Measurements from ENCODE around the gene REX1BD. TPM values are rescaled to one million over a fixed set of nuclear protein-coding genes. Genes with fewer than 3 reads are reported as not detected.

REX1BD gene
- total and polyA plus RNA-seq, 2 of the 13 experiments (the other 11 are each of a cell fraction or from before 2014, with no cell fraction given), result 7.5 to 25.4 TPM

DNA sequence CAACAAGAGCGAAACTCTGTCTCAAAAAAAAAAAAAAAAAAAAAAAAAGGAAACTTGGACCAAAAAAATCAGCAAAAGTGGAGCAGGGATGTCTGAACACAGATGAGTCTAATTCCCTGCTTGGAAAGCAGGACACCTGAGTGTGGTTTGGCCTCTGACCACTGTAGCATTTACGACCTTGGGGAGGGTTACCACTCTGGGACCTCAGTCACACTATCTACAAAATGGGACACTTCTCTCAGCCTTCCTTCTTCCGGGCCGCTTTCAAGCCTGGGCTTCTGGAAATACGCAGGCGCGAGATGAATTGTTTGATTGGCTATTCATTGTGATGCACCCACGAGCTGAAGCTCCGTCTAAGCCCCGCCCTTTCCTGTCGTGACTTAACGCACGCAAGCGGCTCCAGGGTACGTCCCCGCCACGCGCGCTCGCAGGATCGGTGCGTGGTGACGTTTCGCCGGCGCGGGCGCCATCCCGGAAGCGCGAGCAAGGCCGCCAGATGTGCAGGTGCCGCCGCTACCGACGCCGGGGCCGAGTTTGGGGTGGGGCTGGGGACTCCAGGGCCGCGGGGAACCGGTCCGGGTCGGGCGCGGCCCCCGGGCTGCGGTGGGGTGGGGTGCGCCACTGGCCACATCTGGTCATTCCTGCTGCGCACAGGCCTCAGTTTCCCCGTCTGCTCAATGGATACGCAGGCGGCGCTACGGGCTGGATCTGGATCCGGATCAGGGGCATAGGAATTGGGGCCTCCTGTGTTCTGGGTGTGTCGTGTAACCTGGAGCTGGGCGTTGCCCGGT, 31.0 kb upstream of the REX1BD start, which contains the start of gene KXD1 (continued):
- TF ChIP-seq ESRRA (CRISPR knock-in tag; IDR thresholded peaks at IDR 0.05; ENCODE audit: low read depth), result 0 out of 2 replicates have a peak, but pooled peaks have one; percentile 56
- no peak for TF ChIP-seq SP1 (IDR thresholded peaks at IDR 0.05)
- TF ChIP-seq SP1 (CRISPR knock-in tag; IDR thresholded peaks at IDR 0.05), result peak; percentile 59; the same call in 1 of the 2 replicates
- TF ChIP-seq RXRB (CRISPR knock-in tag; IDR thresholded peaks at IDR 0.05; ENCODE audit: borderline replicate concordance), result peak; percentile 37; the same call in 1 of the 2 replicates
- TF ChIP-seq ARNT2 (CRISPR knock-in tag; IDR thresholded peaks at IDR 0.05; ENCODE audit: low read depth), result peak; percentile 79
- TF ChIP-seq, protein P1, sequence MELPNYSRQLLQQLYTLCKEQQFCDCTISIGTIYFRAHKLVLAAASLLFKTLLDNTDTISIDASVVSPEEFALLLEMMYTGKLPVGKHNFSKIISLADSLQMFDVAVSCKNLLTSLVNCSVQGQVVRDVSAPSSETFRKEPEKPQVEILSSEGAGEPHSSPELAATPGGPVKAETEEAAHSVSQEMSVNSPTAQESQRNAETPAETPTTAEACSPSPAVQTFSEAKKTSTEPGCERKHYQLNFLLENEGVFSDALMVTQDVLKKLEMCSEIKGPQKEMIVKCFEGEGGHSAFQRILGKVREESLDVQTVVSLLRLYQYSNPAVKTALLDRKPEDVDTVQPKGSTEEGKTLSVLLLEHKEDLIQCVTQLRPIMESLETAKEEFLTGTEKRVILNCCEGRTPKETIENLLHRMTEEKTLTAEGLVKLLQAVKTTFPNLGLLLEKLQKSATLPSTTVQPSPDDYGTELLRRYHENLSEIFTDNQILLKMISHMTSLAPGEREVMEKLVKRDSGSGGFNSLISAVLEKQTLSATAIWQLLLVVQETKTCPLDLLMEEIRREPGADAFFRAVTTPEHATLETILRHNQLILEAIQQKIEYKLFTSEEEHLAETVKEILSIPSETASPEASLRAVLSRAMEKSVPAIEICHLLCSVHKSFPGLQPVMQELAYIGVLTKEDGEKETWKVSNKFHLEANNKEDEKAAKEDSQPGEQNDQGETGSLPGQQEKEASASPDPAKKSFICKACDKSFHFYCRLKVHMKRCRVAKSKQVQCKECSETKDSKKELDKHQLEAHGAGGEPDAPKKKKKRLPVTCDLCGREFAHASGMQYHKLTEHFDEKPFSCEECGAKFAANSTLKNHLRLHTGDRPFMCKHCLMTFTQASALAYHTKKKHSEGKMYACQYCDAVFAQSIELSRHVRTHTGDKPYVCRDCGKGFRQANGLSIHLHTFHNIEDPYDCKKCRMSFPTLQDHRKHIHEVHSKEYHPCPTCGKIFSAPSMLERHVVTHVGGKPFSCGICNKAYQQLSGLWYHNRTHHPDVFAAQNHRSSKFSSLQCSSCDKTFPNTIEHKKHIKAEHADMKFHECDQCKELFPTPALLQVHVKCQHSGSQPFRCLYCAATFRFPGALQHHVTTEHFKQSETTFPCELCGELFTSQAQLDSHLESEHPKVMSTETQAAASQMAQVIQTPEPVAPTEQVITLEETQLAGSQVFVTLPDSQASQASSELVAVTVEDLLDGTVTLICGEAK (IDR thresholded peaks at IDR 0.05), result no peak
- TF ChIP-seq, protein P1 (CRISPR knock-in tag; IDR thresholded peaks at IDR 0.05), result no peak
- no peak for TF ChIP-seq ZNF713 (CRISPR knock-in tag; IDR thresholded peaks at IDR 0.05)
- no peak for TF ChIP-seq ZNF883 (CRISPR knock-in tag; IDR thresholded peaks at IDR 0.05; ENCODE audit: not compliant biosample characterization)
- 0 out of 2 replicates have a peak, but pooled peaks have one; percentile 33 for TF ChIP-seq NKX3-1 (CRISPR knock-in tag; IDR thresholded peaks at IDR 0.05)
- TF ChIP-seq GABPA (IDR thresholded peaks at IDR 0.05; ENCODE audit: low read depth, low read length), result peak; percentile 57
- peak; percentile 79 for TF ChIP-seq GABPA (CRISPR knock-in tag; IDR thresholded peaks at IDR 0.05; ENCODE audit: low read depth)
- no peak; the same call in 1 of the 2 replicates for TF ChIP-seq ZBTB38 (CRISPR knock-in tag; IDR thresholded peaks at IDR 0.05)
- TF ChIP-seq TAF15 (IDR thresholded peaks at IDR 0.05; ENCODE audit: low read depth, low read length, poor library complexity, severe bottlenecking), result no peak
- peak; percentile 72 for TF ChIP-seq GATAD2A (CRISPR knock-in tag; IDR thresholded peaks at IDR 0.05)
- peak; percentile 76 for TF ChIP-seq KAT8 (CRISPR knock-in tag; IDR thresholded peaks at IDR 0.05)
- TF ChIP-seq ZSCAN22 (CRISPR knock-in tag; IDR thresholded peaks at IDR 0.05), result no peak
- TF ChIP-seq MED1 (CRISPR knock-in tag; IDR thresholded peaks at IDR 0.05), result peak; percentile 64
- peak; percentile 78 for TF ChIP-seq ATF1 (CRISPR knock-in tag; IDR thresholded peaks at IDR 0.05)
- TF ChIP-seq, protein P2, sequence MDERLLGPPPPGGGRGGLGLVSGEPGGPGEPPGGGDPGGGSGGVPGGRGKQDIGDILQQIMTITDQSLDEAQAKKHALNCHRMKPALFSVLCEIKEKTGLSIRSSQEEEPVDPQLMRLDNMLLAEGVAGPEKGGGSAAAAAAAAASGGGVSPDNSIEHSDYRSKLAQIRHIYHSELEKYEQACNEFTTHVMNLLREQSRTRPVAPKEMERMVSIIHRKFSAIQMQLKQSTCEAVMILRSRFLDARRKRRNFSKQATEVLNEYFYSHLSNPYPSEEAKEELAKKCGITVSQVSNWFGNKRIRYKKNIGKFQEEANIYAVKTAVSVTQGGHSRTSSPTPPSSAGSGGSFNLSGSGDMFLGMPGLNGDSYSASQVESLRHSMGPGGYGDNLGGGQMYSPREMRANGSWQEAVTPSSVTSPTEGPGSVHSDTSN (CRISPR knock-in tag; IDR thresholded peaks at IDR 0.05), result no peak
- TF ChIP-seq JUN (CRISPR knock-in tag; IDR thresholded peaks at IDR 0.05), result no peak
- no peak for TF ChIP-seq ZSCAN9 (CRISPR knock-in tag; IDR thresholded peaks at IDR 0.05; ENCODE audit: borderline replicate concordance)
- TF ChIP-seq ZNF678 (CRISPR knock-in tag; IDR thresholded peaks at IDR 0.05), result no peak
